Immature natural killer cell (primary cell): Measurements from ENCODE around the gene F10. TPM values are rescaled to one million over a fixed set of nuclear protein-coding genes. Genes with fewer than 3 reads are reported as not detected.

Experiments used
- DNase-seq, 3 donors: peaks; one replicate each; pipeline ENCODE4 v3.0.0; 2022; ENCODE audit warnings: mixed read lengths in 1 of 3
- H3K27ac Mint-ChIP-seq, 6 donors: one replicate each; pipeline ENCODE4 v1.8.0; 2020; ENCODE audit warnings: mixed read lengths in 6 of 6, mild to moderate bottlenecking in 5 of 6, inconsistent platforms in 4 of 6, moderate library complexity in 3 of 6
- H3K27me3 Mint-ChIP-seq, 3 donors: one replicate each; pipeline ENCODE4 v1.8.0; 2020 to 2021; ENCODE audit warnings: low read depth in 3 of 3, mild to moderate bottlenecking in 3 of 3, mixed read lengths in 3 of 3, moderate library complexity in 3 of 3, inconsistent platforms in 1 of 3
- H3K36me3 Mint-ChIP-seq, 3 donors: one replicate each; pipeline ENCODE4 v1.8.0; 2020; ENCODE audit warnings: mixed read lengths in 3 of 3, inconsistent platforms in 2 of 3, mild to moderate bottlenecking in 2 of 3
- H3K4me1 Mint-ChIP-seq, 2 donors: one replicate each; pipeline ENCODE4 v1.8.0; 2020; ENCODE audit warnings: inconsistent platforms in 2 of 2, mild to moderate bottlenecking in 2 of 2, mixed read lengths in 2 of 2, moderate library complexity in 1 of 2
- H3K4me3 Mint-ChIP-seq, 5 donors: one replicate each; pipeline ENCODE4 v1.8.0; 2020; ENCODE audit warnings: mild to moderate bottlenecking in 5 of 5, mixed read lengths in 5 of 5, inconsistent platforms in 3 of 5, moderate library complexity in 3 of 5
- H3K9me3 Mint-ChIP-seq, 6 donors: one replicate each; pipeline ENCODE4 v1.8.0; 2020; ENCODE audit warnings: mild to moderate bottlenecking in 6 of 6, mixed read lengths in 6 of 6, inconsistent platforms in 4 of 6, moderate library complexity in 3 of 6
- polyA plus RNA-seq, 3 donors: library from polyadenylated mRNA; unstranded; fragments of 300-500 nt; fragmentation: Illumina TruSeq; gene quantifications; one replicate each; pipeline ENCODE4 v1.2.3, GENCODE V29; 2021

Gene F10
- polyA plus RNA-seq, 3 donors from 2014 or later: not detected

GRCh38 chr13:113120300-113121182, 2.1 kb upstream of the F10 start:
- Mint-ChIP-seq H3K27ac (no peak overlapping the region), H3K36me3 (no peaks in the 10 kb centered on the region), H3K4me3 (no peak overlapping the region), H3K4me1 (no peaks in the 10 kb centered on the region), H3K9me3 (no peaks in the 10 kb centered on the region), H3K27me3 (peaks cover 0 to 9% (median 5%) of the 10 kb centered on the region in 3 donors)
- DNase-seq: no peak

DNA sequence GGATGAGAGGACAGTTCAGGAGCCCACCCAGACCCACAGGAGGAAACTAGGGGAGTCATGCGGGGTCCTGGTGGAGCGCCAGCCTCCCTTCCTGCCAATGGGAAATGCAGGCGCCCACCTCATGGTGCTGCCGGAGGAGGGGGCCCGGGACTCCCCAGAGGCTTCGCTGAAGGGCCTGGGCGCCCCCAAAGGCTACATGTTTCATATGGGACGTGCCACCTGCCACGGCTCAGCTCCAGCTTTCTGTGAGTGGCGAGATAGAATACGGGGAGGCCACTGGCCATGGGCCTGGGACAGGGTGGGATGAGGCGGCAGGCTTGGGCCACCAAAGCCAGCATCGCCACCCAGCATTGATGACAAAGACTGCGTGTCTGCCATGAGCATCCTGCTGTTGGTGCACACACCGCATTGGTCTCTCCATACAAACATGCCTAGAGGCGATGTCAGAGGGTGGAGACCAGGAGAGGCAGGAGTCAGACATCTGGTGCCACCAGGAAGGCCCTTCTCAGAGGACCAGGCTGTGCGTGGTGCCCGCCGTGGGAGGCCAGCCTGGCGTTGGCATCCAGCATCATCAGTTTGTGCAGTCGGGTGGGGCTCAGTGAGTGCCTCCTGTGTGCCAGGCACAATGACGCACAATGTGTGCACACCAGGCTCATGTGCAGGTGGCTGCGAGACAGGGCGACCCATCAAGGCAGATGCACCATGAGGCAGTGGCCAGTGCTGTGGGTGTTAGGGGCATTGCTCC, 1.2 kb upstream of the F10 start:
- no peak overlapping the region for H3K27ac Mint-ChIP-seq
- H3K4me1 Mint-ChIP-seq: no peaks in the 10 kb centered on the region
- no peaks in the 10 kb centered on the region for H3K36me3 Mint-ChIP-seq
- no peaks in the 10 kb centered on the region for H3K9me3 Mint-ChIP-seq
- DNase-seq: no peak
- no peak overlapping the region for H3K4me3 Mint-ChIP-seq
- peaks cover 0 to 11% (median 7%) of the 10 kb centered on the region in 3 donors for H3K27me3 Mint-ChIP-seq

DNA sequence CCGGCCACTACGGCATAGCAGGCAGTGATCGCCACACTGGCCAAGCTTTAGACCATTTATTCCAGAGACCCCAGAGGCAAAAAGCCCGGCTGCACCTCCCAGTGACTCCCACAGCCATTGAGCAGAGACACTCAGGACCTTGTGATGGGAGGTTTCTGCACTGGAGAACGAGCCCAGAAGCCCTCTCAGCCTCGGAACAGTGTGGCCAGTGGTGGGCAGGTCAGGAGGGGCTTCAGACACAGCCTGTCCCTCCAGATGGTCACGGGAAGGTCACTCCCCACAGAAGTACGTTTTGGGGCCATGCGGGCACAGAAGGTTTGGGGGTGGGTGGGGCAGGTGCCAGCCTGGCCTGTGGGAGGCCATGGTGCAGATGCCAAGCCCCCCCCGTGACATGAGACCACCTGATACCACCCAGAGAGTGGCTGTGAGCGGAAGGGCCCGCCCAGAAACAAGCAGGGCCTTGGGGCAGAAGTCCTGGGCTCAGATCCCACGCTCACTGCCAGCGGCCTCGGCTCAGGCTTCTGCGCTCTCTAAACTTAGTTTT, 599 bp upstream of the F10 start:
- no peak overlapping the region for H3K27ac Mint-ChIP-seq

DNA sequence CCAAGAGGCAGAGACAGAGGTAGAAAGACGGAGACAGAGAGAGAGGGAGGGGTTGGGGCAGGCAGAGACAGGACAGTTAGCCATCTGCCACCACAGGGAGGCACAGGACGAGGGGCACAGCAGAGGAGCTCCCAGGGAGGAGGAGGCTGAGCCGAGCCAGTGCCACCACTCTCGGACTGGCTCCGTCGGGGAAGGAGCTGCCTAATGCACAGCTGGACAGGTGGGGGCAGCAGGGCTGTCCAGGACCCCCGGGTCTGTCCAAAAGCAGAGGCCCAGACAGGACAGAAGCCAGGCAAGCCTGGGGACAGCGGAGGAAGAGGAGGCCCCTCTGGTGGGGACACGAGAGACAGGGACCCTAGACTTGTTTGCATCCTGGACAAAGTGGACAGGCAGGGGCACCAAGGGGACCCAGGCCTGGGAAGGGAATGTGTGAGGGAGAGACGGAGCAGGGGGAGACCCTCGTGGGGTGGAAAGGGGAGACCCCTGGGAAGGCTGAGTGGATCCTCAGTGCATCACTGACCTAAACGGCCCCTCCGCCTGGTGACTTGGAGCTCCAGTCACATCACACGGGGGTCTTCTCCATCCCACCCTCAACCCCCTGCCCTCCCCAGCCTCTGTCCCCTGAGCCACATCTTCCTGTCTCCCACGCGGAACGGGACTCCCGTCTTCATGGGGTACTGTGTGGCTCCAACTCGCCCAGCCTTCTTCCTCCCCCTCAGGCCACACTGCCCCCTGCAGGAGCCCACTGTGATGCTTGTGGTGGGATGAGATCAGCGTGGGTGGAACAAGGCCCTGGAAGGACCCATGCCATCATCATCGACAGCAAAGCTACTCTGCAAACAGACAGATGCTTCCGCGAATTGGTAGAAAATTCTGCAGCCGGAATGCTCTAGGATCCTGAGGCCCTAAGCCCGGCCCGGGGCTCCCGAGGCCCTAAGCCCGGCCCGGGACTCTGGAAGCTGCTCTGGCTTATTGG, 915 bp downstream of the F10 start:
- H3K4me3 Mint-ChIP-seq: no peak overlapping the region
- no peak overlapping the region for H3K27ac Mint-ChIP-seq
- H3K4me1 Mint-ChIP-seq: no peaks in the 10 kb centered on the region
- peaks cover 0 to 10% (median 10%) of the 10 kb centered on the region in 3 donors for H3K27me3 Mint-ChIP-seq
- no peaks in the 10 kb centered on the region for H3K9me3 Mint-ChIP-seq
- DNase-seq: no peak
- H3K36me3 Mint-ChIP-seq: no peaks in the 10 kb centered on the region

More for the DNA sequence above, 599 bp upstream of the F10 start:
- Mint-ChIP-seq H3K36me3 (no peaks in the 10 kb centered on the region), H3K27me3 (peaks cover 0 to 11% (median 7%) of the 10 kb centered on the region in 3 donors), H3K4me1 (no peaks in the 10 kb centered on the region), H3K9me3 (no peaks in the 10 kb centered on the region), H3K4me3 (no peak overlapping the region)
- no peak for DNase-seq

DNA sequence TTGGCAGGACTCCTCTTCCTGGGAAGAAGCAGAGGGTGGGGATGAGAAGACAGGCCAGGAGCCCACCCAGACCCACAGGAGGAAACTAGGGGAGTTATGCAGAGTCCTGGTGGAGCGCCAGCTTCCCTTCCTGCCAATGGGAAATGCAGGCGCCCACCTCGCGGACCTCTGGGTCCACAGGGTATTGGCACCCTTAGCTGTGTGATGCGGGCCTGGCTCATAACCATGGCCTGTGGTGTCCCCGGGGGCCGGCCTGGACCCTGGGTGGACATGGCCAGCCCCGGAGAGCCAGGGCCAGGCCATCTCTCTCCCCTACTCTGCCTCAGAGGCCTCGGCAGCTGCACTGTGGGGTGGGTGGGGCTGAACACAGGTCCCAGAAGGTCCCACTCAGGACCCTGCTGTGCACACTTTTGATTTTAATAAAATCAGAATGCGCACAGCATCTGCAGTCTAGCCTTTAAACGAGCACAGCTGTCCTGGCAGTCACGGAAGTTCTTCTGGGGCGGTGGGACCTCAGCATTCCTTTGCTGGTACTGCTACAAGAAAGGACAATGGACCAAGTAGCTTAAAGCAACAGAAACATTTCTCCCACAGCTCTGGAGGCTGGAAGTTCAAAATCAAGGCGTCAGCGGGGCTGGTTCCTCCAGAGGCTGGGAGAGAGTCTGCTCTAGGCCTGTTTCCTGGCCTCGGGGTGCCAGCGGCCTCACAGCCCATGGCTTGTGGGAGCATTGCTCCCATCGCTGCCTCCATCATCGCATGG, 1.8 kb downstream of the F10 start:
- Mint-ChIP-seq H3K27me3 (peaks cover 2 to 10% (median 6%) of the 10 kb centered on the region in 3 donors), H3K36me3 (no peaks in the 10 kb centered on the region)
- DNase-seq: no peak

GRCh38 chr13:113125506-113126264, 3.1 kb downstream of the F10 start:
- Mint-ChIP-seq H3K36me3 (no peaks in the 10 kb centered on the region), H3K9me3 (no peaks in the 10 kb centered on the region), H3K27ac (no peak overlapping the region), H3K4me1 (peaks cover 0 to 10% of the 10 kb centered on the region in 2 donors), H3K4me3 (no peak overlapping the region), H3K27me3 (peaks cover 3 to 8% (median 6%) of the 10 kb centered on the region in 3 donors)
- no peak for DNase-seq

More for the DNA sequence above, 1.8 kb downstream of the F10 start:
- H3K27ac Mint-ChIP-seq: no peak overlapping the region
- peaks cover 0 to 4% of the 10 kb centered on the region in 2 donors for H3K4me1 Mint-ChIP-seq
- no peak overlapping the region for H3K4me3 Mint-ChIP-seq
- no peaks in the 10 kb centered on the region for H3K9me3 Mint-ChIP-seq

GRCh38 chr13:113126265-113127150, 3.9 kb downstream of the F10 start:
- Mint-ChIP-seq H3K27me3 (peaks cover 3 to 8% (median 6%) of the 10 kb centered on the region in 3 donors), H3K36me3 (no peaks in the 10 kb centered on the region), H3K27ac (peak overlapping the region in 1 of 6 donors; percentile 41), H3K4me3 (no peak overlapping the region), H3K4me1 (peaks cover 0 to 10% of the 10 kb centered on the region in 2 donors), H3K9me3 (no peaks in the 10 kb centered on the region)
- no peak for DNase-seq

DNA sequence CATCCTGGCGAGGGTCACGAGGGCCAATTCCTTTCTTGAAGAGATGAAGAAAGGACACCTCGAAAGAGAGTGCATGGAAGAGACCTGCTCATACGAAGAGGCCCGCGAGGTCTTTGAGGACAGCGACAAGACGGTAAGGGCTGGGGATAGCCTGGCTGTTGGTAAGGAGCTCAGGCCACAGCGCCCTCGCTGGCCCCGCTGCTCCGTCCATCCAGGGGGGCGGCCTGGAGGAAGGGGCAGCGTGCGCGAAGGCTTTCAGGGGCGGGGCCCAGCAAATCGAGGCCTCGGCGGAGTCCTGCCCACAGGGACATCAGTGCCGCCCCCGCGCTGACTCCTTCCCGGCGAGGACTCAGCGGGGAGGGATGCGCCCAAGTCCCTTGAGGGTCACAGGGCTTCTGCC, 6.9 kb downstream of the F10 start:
- peaks cover 5 to 8% (median 6%) of the 10 kb centered on the region in 3 donors for H3K27me3 Mint-ChIP-seq
- peak overlapping the region in 4 of 5 donors; percentile 38 to 75 (median 50) for H3K4me3 Mint-ChIP-seq
- H3K27ac Mint-ChIP-seq: no peak overlapping the region
- H3K36me3 Mint-ChIP-seq: no peaks in the 10 kb centered on the region
- H3K4me1 Mint-ChIP-seq: peaks cover 0 to 10% of the 10 kb centered on the region in 2 donors
- no peak for DNase-seq
- no peaks in the 10 kb centered on the region for H3K9me3 Mint-ChIP-seq

GRCh38 chr13:113129921-113130750, 7.5 kb downstream of the F10 start:
- no peak overlapping the region for H3K27ac Mint-ChIP-seq
- no peaks in the 10 kb centered on the region for H3K9me3 Mint-ChIP-seq
- no peaks in the 10 kb centered on the region for H3K36me3 Mint-ChIP-seq
- peak overlapping the region; percentile 40 to 75 (median 50) for H3K4me3 Mint-ChIP-seq
- H3K27me3 Mint-ChIP-seq: peaks cover 5 to 8% (median 6%) of the 10 kb centered on the region in 3 donors
- peak; percentile 31 to 50 (median 38) for DNase-seq
- H3K4me1 Mint-ChIP-seq: peaks cover 0 to 10% of the 10 kb centered on the region in 2 donors

DNA sequence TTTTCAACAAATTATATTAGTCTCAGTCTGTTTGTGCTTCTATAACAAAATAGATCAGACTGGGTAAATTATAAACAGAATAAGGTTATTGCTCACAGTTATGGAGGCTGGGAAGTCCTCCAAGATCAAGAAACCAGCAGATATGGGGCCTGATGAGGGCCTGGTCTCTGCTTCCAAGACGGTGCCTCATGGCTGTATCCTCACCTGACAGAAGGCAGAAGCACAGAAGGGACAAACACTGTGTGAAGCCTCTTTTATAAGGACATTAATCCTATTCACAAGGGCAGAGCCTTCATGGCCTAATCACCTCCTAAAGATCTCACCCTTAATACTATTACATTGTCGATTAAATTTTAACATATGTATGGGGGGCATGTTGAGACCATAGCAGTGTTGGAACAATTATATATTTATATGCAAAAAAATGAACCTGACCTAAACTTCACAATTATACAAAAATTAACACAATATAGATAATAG, 12.7 kb downstream of the F10 start:
- no peak overlapping the region for H3K27ac Mint-ChIP-seq
- H3K9me3 Mint-ChIP-seq: no peaks in the 10 kb centered on the region
- H3K4me1 Mint-ChIP-seq: no peaks in the 10 kb centered on the region
- no peak for DNase-seq
- H3K4me3 Mint-ChIP-seq: no peak overlapping the region
- H3K27me3 Mint-ChIP-seq: peaks cover 0 to 5% (median 2%) of the 10 kb centered on the region in 3 donors
- H3K36me3 Mint-ChIP-seq: no peaks in the 10 kb centered on the region
